Measurements from ENCODE around the gene ITPR1.

DNA sequence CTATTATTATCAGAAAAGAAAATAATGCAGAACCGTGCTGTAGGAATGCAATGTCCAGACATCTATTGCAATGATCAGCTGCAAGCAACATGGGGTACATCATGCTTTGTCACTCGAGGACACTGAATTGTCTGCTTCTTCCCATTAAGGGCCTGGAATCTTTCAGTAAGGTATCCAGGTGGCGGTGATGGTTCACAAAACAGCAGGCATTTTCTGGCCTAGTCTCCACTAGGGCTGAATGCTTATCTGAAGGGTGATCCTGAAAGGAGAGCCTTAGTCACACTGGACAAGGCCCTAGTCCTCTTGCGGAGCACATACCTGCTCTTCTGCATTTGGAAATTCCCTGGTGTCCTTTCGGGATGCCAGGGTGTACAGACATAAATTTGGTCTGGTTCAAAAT is 21.2 kb downstream of the ITPR1 start:
- TF ChIP-seq, protein P1, sequence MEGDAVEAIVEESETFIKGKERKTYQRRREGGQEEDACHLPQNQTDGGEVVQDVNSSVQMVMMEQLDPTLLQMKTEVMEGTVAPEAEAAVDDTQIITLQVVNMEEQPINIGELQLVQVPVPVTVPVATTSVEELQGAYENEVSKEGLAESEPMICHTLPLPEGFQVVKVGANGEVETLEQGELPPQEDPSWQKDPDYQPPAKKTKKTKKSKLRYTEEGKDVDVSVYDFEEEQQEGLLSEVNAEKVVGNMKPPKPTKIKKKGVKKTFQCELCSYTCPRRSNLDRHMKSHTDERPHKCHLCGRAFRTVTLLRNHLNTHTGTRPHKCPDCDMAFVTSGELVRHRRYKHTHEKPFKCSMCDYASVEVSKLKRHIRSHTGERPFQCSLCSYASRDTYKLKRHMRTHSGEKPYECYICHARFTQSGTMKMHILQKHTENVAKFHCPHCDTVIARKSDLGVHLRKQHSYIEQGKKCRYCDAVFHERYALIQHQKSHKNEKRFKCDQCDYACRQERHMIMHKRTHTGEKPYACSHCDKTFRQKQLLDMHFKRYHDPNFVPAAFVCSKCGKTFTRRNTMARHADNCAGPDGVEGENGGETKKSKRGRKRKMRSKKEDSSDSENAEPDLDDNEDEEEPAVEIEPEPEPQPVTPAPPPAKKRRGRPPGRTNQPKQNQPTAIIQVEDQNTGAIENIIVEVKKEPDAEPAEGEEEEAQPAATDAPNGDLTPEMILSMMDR (IDR thresholded peaks at IDR 0.05), result no peak
- no peak for TF ChIP-seq POLR2A (IDR thresholded peaks at IDR 0.05)
